Measurements from ENCODE around the gene PARVA. TPM values are rescaled to one million over a fixed set of nuclear protein-coding genes. Genes with fewer than 3 reads are reported as not detected.

The PARVA gene
- total RNA-seq, 1 experiment from 2014 or later: 29.1 TPM

GRCh38 chr11:12546122-12546521 is 168.8 kb downstream of the PARVA start:
- no peaks in the 10 kb centered on the region for H3K27me3 ChIP-seq (ENCODE audit: control insufficient read depth, insufficient read depth, low read length)
- TF ChIP-seq TCF7L2 (IDR thresholded peaks at IDR 0.05; ENCODE audit: low read depth, low read length) (no peak), SIN3A (IDR thresholded peaks at IDR 0.05; ENCODE audit: borderline replicate concordance, insufficient read depth, low read depth, low read length) (no peak), POLR2AphosphoS5 (IDR thresholded peaks at IDR 0.05; ENCODE audit: low read depth, low read length) (no peak), REST (IDR thresholded peaks at IDR 0.05; ENCODE audit: insufficient read depth in 1 of 2, low read depth in 2 of 2, low read length in 1 of 2) (no peak), CTCF (IDR thresholded peaks at IDR 0.05) (no peak)
- no peak for ATAC-seq
- ChIA-PET POLR2A (no interaction called here), CTCF (no interaction called here)
- H3K4me1 ChIP-seq (ENCODE audit: control insufficient read depth, insufficient read depth, low read length): no peaks in the 10 kb centered on the region
- no peak overlapping the region for H3K27ac ChIP-seq (ENCODE audit: low read length)
- BruUV-seq (replicated peaks): no TSS peak
- H3K36me3 ChIP-seq (ENCODE audit: control insufficient read depth, insufficient read depth, low read length): no peaks in the 10 kb centered on the region
- no peak overlapping the region for H3K4me3 ChIP-seq (ENCODE audit: low read depth in 2 of 2, low read length in 2 of 2)
- H3K9me3 ChIP-seq (ENCODE audit: control insufficient read depth, insufficient read depth, low read depth, low read length): no peaks in the 10 kb centered on the region
- intact Hi-C loops (cut with micrococcal nuclease; ENCODE audit: unreplicated experiment): no loop called here
- no peak for DNase-seq (ENCODE audit: low read depth, low spot score)
- in situ Hi-C loops (cut with HindIII; ENCODE audit: low pct_unique_long_range_greater_than_20kb, low sequenced_read_pairs): no loop called here

DNA sequence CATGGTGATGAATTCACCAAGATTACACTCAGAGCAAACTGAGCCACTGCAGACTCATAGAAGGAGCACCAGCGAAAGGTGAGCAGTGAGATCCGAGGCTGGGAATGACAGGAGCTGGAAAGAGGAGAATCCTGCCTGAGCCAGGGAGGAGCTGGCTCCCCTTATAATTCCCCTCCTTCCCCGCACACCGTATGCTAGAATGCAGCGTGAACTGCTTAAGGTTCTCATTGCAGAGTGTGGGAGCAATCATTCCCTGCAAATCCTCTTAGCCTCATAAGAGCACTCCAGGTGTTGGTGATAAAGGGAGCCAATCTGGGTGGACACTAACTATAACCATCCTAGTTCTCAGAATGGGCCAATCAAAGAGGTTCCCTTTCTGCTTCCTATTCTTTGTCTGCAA is 169.3 kb downstream of the PARVA start:
- no peak for ATAC-seq
- POLR2A ChIA-PET: no interaction called here
- intact Hi-C loops (cut with micrococcal nuclease; ENCODE audit: unreplicated experiment) (no loop called here), in situ Hi-C loops (cut with HindIII; ENCODE audit: low pct_unique_long_range_greater_than_20kb, low sequenced_read_pairs) (no loop called here)
- H3K36me3 ChIP-seq (ENCODE audit: control insufficient read depth, insufficient read depth, low read length): no peaks in the 10 kb centered on the region
- no peaks in the 10 kb centered on the region for H3K4me1 ChIP-seq (ENCODE audit: control insufficient read depth, insufficient read depth, low read length)
- no peak for TF ChIP-seq SIN3A (IDR thresholded peaks at IDR 0.05; ENCODE audit: borderline replicate concordance, insufficient read depth, low read depth, low read length)
- TF ChIP-seq CTCF (IDR thresholded peaks at IDR 0.05): no peak
- no peak for TF ChIP-seq POLR2AphosphoS5 (IDR thresholded peaks at IDR 0.05; ENCODE audit: low read depth, low read length)
- no peak for TF ChIP-seq TCF7L2 (IDR thresholded peaks at IDR 0.05; ENCODE audit: low read depth, low read length)
- TF ChIP-seq REST (IDR thresholded peaks at IDR 0.05; ENCODE audit: insufficient read depth in 1 of 2, low read depth in 2 of 2, low read length in 1 of 2): no peak
- no peak for DNase-seq (ENCODE audit: low read depth, low spot score)
- no TSS peak for BruUV-seq (replicated peaks)
- CTCF ChIA-PET: no interaction called here
- H3K4me3 ChIP-seq (ENCODE audit: low read depth in 2 of 2, low read length in 2 of 2): no peak overlapping the region
- no peaks in the 10 kb centered on the region for H3K9me3 ChIP-seq (ENCODE audit: control insufficient read depth, insufficient read depth, low read depth, low read length)
- no peaks in the 10 kb centered on the region for H3K27me3 ChIP-seq (ENCODE audit: control insufficient read depth, insufficient read depth, low read length)
- no peak overlapping the region for H3K27ac ChIP-seq (ENCODE audit: low read length)

All from Panc1 (cell line).